Skin epidermis (tissue), 12 donors: Measurements from ENCODE around the gene DMPK.

Experiments used
- H3K27ac ChIP-seq, 21 experiments: fragments of 200-600 bp; sonication (generic) in 11 of 21; one replicate each; pipeline ENCODE4 v1.5.0; 2020; ENCODE audit warnings: mild to moderate bottlenecking in 3 of 21, inconsistent platforms in 2 of 21, moderate library complexity in 2 of 21
- H3K4me3 ChIP-seq, 7 experiments: fragments of 200-600 bp; sonication (generic) in 2 of 7; one replicate each; pipeline ENCODE4 v1.5.0; 2020; ENCODE audit warnings: inconsistent platforms in 2 of 7, mild to moderate bottlenecking in 2 of 7, moderate library complexity in 1 of 7

Gene DMPK

DNA sequence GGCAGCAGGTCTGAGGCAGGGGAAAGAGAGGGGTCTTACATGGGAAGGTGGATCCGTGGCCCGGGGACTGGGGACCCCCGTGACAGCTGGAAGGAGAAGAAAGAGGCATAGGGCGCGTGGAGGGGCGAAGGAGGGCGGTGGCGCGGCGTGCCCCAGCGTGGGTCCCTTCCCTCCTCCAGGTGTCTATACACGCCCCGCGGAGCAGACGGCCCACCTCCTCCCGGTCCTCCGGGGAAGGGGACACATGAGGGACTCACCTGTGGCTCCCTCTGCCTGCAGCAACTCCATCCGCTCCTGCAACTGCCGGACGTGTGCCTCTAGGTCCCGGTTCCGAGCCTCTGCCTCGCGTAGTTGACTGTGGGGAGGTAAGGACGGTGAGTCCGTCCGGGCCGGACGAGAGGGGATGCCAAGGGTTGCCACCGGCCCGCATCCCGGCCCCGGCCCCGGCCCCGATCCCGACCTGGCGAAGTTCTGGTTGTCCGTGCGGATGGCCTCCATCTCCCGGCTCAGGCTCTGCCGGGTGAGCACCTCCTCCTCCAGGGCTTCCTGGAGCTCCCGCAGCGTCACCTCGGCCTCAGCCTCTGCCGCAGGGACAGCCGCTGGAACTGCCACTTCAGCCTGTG is 10.9 kb downstream of the DMPK start:
- Histone ChIP-seq H3K27ac (peak overlapping the region in 5 of 21 experiments; percentile 12 to 84 (median 65)), H3K4me3 (peak overlapping the region in 1 of 7 experiments; percentile 78)

DNA sequence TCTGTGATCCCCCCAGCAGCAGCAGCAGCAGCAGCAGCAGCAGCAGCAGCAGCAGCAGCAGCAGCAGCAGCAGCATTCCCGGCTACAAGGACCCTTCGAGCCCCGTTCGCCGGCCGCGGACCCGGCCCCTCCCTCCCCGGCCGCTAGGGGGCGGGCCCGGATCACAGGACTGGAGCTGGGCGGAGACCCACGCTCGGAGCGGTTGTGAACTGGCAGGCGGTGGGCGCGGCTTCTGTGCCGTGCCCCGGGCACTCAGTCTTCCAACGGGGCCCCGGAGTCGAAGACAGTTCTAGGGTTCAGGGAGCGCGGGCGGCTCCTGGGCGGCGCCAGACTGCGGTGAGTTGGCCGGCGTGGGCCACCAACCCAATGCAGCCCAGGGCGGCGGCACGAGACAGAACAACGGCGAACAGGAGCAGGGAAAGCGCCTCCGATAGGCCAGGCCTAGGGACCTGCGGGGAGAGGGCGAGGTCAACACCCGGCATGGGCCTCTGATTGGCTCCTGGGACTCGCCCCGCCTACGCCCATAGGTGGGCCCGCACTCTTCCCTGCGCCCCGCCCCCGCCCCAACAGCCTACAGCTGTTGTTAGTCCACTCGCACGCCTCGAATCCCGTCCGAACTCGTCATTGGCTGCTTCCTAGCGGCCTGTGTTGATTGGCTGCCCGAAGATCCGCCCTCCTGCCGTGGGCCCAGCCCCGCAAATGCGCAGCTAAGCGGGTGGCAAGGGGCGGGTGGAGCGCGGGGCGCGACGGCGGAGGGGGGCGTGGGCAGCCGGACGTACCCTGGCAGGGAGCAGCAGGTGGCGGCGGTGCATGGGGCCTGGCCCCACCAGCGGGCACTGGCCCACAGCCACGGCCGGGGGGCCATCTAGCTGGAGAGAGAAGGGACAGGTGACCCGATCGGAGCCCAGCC is 11.8 kb downstream of the DMPK start:
- peak overlapping the region in 20 of 21 experiments; percentile 28 to 97 (median 78) for H3K27ac ChIP-seq

DNA sequence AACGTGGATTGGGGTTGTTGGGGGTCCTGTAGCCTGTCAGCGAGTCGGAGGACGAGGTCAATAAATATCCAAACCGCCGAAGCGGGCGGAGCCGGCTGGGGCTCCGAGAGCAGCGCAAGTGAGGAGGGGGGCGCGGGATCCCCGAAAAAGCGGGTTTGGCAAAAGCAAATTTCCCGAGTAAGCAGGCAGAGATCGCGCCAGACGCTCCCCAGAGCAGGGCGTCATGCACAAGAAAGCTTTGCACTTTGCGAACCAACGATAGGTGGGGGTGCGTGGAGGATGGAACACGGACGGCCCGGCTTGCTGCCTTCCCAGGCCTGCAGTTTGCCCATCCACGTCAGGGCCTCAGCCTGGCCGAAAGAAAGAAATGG is 12.5 kb downstream of the DMPK start:
- H3K4me3 ChIP-seq: peak overlapping the region; percentile 49 to 79 (median 74)

More for the DNA sequence above, 11.8 kb downstream of the DMPK start:
- H3K4me3 ChIP-seq: peak overlapping the region; percentile 49 to 79 (median 74)

DNA sequence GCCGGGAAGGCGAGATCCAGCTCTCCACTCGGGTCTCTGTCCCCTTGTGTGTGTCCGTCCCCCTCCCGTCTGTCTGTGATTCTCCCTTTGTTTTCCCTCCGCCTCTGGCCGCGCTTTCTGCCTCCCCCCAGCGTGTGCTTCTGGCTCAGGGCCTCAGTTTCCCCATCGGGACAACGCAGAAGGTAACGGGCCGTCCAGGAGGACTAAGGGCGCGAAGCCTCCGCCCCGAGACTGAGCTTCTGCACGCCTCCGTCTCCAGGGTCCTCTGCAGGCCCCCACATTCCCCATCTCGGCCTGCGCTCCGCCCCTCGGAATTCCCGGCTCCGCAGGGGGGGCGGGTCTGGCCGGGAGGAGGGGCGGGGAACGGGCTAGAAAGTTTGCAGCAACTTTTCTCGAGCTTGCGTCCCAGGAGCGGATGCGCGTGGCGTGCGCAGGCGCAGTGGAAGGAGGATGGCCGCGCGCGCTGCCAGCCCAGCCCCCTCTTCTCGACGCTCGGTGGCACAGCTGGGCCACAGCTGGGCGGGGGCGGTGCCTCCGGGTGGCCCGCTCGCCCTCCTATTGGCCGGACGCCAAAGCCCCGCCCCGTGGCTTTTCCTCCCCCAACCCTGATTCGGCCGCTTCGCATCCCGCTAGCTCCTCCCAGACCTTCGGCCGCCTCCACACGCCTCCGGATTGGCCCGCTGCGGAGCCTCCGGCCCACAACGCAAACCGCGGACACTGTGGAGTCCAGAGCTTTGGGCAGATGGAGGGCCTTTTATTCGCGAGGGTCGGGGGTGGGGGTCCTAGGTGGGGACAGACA is 13.1 kb downstream of the DMPK start, which contains the start of gene SIX5:
Gene SIX5, minus strand, starts transcription at position 269 of the 799 bp plus-strand sequence. CDS start 408 bp downstream, outside the sequence.
- peak within 1 kb of the TSS; percentile 57 to 97 (median 89) for H3K27ac ChIP-seq
- peak within 1 kb of the TSS; percentile 49 to 79 (median 74) for H3K4me3 ChIP-seq

More for the DNA sequence above, 12.5 kb downstream of the DMPK start:
- peak overlapping the region in 20 of 21 experiments; percentile 28 to 97 (median 78) for H3K27ac ChIP-seq

GRCh38 chr19:45768655-45768983 is 13.7 kb downstream of the DMPK start:
- peak overlapping the region; percentile 57 to 97 (median 89) for H3K27ac ChIP-seq

DNA sequence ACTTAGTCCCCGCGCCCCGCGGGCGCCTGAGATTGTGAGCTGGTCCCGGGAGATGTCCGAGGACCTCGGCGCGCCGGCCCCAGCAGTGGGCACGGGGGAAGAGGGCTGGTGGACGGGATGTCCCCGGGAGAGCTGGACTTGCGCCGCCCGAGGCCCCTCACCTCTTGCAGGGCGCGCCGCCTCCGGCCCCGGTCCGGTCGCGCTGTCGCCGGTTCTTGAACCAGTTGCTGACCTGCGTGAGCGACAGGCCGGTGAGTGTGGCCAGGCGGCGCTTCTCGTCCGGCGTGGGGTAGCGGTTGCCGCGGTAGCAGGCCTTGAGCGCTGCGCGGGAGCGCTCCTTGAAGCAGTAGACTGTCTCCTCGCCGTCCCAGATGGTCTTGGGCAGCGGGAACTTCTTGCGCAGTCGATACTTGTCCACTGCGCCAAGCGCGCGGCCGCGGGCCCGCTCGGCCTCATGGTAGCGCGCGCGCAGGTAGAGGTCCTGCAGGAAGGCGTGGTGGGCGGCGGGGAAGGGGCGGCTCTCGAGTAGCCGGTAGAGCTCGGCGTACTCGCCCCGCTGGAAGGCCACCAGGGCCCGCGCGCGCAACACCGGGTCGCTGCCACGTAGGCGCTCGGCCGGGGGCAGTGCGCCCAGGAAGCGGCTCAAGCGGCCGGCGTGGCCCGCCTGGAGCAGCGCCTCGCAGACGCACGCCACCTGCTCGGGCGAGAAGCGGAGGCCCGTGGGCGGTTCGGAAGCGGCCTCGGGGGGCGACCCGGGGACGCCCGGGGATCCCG is 14.2 kb downstream of the DMPK start:
- Histone ChIP-seq H3K4me3 (peak overlapping the region; percentile 49 to 79 (median 74)), H3K27ac (peak overlapping the region; percentile 57 to 97 (median 89))

More at GRCh38 chr19:45768655-45768983, 13.7 kb downstream of the DMPK start:
- H3K4me3 ChIP-seq: peak overlapping the region; percentile 49 to 79 (median 74)

GRCh38 chr19:45767410-45767880 is 14.8 kb downstream of the DMPK start:
- Histone ChIP-seq H3K4me3 (peak overlapping the region; percentile 49 to 79 (median 74)), H3K27ac (peak overlapping the region in 20 of 21 experiments; percentile 72 to 97 (median 89))

DNA sequence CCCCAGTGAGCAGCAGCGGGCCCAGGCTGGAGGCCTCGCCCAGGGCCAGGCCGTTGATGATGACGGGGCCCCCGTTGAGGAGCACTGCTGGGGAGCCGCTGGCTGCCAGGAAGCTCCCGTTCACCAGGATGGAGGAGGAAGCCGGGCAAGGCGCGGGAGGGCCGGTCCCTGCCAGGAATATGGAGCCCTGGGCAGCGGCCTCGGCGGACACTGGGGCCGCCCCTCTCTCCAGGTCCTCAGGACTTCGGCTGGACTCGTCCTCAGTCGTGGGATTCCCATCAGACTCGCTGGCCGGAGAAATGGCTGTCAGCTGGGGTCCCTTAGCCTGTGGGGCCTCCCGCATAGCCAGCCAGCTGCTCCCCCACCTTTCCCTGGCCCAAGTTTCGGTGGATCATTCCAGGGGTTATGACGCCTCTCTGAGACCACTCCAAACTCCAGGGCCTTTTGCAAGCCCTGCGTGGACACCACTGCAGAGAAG is 15.4 kb downstream of the DMPK start:
- peak overlapping the region in 19 of 21 experiments; percentile 67 to 97 (median 89) for H3K27ac ChIP-seq
- H3K4me3 ChIP-seq: peak overlapping the region; percentile 49 to 79 (median 74)

DNA sequence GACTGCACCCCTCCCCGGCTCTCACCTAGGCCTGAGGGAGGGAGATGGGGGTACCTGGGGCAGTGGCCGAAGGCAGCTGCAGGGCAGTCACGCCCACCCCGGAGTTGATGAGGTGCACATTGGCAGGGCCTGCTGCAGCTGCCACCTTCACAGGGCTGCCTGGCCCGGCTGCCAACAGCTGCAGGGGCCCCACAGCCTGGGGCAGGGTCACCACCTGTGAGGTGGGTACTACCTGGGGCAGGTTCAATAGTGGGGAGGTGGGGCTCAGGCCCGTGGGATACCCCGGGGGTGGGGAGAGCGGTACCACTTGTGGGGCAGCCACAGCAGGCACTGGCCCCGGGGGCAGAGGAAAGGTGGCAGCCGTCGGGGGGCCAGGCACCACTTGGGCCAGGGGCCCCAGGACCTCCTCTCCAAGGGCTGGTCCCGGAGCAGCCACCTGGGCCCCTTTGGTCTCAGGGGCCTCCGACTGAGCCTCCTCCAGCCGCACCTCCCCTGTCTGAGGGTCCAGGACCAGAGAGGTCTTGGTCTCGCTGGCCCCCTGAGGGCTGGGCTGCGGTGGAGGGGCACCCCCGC is 15.9 kb downstream of the DMPK start:
- H3K4me3 ChIP-seq: peak overlapping the region in 5 of 7 experiments; percentile 49 to 78 (median 74)
- peak overlapping the region in 18 of 21 experiments; percentile 67 to 97 (median 88) for H3K27ac ChIP-seq

DNA sequence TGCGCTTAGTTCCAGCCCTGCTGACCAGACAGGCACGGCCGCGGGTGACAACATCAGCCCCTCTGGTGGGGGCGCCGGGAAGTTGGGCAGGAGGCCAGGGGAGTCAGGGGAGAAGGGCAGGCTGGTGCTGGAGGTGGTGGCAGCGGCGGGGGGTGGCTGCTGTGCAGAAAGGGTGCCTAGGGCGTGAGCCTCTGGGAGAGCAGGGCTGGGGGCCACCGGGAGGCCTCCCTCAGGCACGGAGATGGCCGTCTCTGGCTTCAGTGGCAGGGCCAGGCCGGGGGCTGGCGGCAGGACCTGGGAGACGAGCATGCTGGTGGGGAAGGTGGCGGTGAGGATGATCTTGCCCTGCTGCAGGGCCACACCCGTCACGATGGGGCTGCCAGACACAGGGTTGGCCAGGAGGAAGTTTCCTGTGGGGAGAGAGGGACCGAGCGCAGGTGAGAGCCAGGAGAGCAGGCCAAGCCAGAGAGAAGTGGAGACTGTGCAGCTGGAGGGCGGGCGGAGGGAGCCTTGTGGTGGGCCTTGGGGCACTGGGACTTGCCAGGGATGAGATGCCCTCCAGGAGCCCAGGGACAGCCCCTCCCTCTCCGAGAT is 16.5 kb downstream of the DMPK start:
- H3K4me3 ChIP-seq: no peak overlapping the region
- peak overlapping the region in 7 of 21 experiments; percentile 72 to 88 (median 84) for H3K27ac ChIP-seq

GRCh38 chr19:45764945-45765701 is 17.2 kb downstream of the DMPK start:
- peak overlapping the region in 1 of 21 experiments; percentile 72 for H3K27ac ChIP-seq

DNA sequence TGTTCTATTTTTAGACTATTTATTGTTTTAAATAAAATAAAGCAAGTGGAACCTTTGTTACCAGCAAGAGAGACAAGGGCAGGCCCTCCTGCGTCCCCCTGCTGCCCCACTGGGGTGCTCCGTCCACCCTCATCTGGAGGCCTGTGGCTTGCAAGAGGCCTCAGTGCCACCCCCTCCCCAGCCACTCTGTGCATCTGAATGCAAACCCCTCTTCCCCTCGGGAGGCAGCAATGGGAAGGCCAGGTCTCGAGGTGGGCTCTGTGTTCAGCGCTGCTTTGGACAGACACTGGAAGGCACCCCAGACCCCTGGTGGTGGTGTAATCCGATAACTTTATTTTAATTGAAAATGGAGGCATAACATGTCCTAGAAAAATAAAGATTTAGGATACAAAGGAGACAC is 17.8 kb downstream of the DMPK start:
- no peak overlapping the region for H3K27ac ChIP-seq
- no peak overlapping the region for H3K4me3 ChIP-seq

More at GRCh38 chr19:45764945-45765701, 17.2 kb downstream of the DMPK start:
- H3K4me3 ChIP-seq: no peak overlapping the region

DNA sequence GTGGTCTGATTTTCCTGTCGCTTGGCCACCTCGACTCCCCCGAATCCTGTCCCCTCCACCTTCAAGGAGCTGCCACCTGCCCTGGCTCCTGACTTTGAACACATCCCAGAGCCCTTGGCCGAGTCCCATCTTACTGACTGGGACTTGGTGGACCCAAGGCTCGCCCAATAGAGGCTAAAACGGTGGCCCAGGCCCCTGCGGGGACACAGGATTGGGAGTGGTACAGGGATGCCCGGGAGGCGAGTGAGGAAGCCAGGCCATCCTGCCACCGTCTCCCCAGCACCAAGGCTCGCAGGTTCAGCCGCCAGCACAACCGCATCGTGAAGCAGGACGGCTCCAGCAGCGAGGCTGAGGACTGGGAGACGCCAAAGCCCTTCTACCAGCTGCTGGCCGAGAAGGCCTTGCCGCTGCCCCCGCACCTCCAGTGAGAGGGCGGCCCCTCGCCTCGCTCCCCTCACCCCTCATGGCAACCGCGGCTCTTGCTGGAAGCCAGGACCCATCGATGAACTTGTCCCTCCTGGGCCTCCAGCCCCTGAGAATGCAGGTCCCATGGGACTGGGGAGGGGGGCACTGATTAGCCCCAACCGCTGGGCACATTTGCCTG is 18.5 kb downstream of the DMPK start:
- Histone ChIP-seq H3K4me3 (no peak overlapping the region), H3K27ac (no peak overlapping the region)

DNA sequence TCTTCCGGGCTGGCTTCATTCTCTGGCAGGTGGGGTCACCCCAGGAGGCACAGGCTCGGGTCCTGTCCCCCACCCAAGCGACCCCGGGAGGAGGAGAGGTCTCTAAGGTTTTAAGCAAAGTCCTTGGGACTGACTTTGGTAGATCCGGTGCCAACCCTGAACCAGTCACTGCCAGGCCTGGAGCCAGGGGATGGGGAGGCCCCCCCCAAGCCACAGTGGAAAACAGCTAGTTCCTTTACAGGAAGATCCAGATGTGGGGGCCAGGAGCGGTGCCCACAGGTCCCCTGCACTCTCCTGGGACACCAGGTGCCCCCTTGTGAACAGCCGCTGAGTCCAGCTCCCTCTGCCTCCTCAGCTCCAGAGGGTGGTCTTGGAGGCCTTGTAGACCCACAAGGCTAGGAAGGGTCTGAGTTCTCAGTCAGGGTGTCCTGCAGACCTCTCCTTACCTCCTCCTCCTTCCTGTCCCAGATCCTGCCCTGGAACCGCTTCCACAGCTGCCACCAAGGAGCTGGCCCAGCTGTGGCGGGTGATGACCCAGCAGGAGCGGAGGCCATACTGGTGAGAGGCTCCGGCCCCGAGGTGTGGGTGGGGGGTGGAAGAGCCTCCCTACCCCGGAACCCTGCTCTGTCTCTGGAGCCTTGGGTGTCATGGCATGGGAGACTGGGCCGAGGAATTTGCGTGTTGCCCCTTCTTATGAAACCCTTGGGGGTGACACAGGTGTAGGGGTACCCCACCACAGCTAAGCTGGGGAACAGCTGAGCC is 19.2 kb downstream of the DMPK start:
- Histone ChIP-seq H3K4me3 (no peak overlapping the region), H3K27ac (no peak overlapping the region)

GRCh38 chr19:45761714-45762113 is 20.6 kb downstream of the DMPK start:
- H3K4me3 ChIP-seq: no peak overlapping the region
- H3K27ac ChIP-seq: no peak overlapping the region

DNA sequence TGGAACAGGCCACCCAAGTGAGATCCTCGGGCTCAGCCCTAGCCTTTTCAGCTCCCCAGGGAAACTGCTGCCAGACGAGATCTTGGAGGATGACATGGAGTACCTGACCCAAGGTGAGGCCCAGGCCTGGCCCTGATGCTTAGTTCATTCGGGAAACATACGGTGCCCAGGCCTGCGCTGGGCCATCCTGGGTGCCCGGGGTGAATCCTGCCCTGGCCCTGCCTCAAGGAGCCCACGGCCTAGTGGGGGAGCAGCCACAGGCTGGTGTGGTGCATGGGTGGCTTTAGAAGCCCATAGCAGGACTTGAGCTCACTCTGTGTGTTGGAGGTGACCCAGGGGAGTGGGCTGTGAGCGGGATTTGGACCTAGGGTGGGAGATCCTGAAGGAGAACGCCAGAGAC is 23.4 kb downstream of the DMPK start:
- H3K4me3 ChIP-seq: no peak overlapping the region

More for the DNA sequence above, 23.4 kb downstream of the DMPK start:
- no peak overlapping the region for H3K27ac ChIP-seq
